ENCODE measurements around the gene PDCL2.

GRCh38 chr4:55539658-55540057 is 52.4 kb downstream of the PDCL2 start:
- no peak for TF ChIP-seq CTCF (IDR thresholded peaks at IDR 0.05)
- no peak for TF ChIP-seq POLR2A (IDR thresholded peaks at IDR 0.05)
